Ascending aorta (tissue), 2 donors: ENCODE data around the gene CRTC3. TPM values are rescaled to one million over a fixed set of nuclear protein-coding genes. Genes with fewer than 3 reads are reported as not detected.

ENCODE experiments used
- DNase-seq, 2 donors: peaks; one replicate each; pipeline ENCODE4 v3.0.0-alpha.2; 2019; ENCODE audit warnings: low spot score in 2 of 2
- H3K27ac ChIP-seq, 2 donors: fragments of 200-600 bp; sonication (generic); one replicate each; pipeline ENCODE4 v1.5.1; 2016 to 2017; ENCODE audit warnings: mild to moderate bottlenecking in 1 of 2
- H3K27me3 ChIP-seq: fragments of 200-600 bp; sonication (generic); one replicate; pipeline ENCODE4 v1.5.1; 2017
- H3K36me3 ChIP-seq, 2 donors: fragments of 200-600 bp; sonication (generic); one replicate each; pipeline ENCODE4 v1.5.1; 2016
- H3K4me1 ChIP-seq, 2 donors: fragments of 200-600 bp; sonication (generic); one replicate each; pipeline ENCODE4 v1.5.1; 2016 to 2017; ENCODE audit warnings: mild to moderate bottlenecking in 1 of 2
- H3K4me3 ChIP-seq, 2 donors: fragments of 200-600 bp; sonication (generic); one replicate each; pipeline ENCODE4 v1.5.1; 2016 to 2017; ENCODE audit warnings: mild to moderate bottlenecking in 1 of 2
- H3K9me3 ChIP-seq, 2 donors: fragments of 200-600 bp; sonication (generic); one replicate each; pipeline ENCODE4 v1.5.1; 2016
- CTCF ChIP-seq, 3 experiments: fragments of 200-600 bp in 2 of 3; fragments of 450-650 bp in 1 of 3; sonication (generic) in 2 of 3; IDR thresholded peaks; one replicate each; pipeline ENCODE4 v1.5.1; 2016 to 2019; ENCODE audit warnings: antibody characterized with exemption in 3 of 3, mild to moderate bottlenecking in 1 of 3, moderate library complexity in 1 of 3
- intact Hi-C: fragments of 100-400 bp; cut with DNase I; formaldehyde crosslinking; loops from one replicate; pipeline ENCODE4 v1.15.1; 2023
- total RNA-seq: library from RNA; depleted of rRNA; stranded (reverse); fragments of >200 nt; gene quantifications from one replicate; pipeline ENCODE4 v1.1.0, GENCODE V29; 2016

The CRTC3 gene
- total RNA-seq, 1 donor from 2014 or later: 35.5 TPM

GRCh38 chr15:90586948-90587347, 57.2 kb downstream of the CRTC3 start:
- no peaks in the 10 kb centered on the region for H3K27me3 ChIP-seq
- H3K4me3 ChIP-seq: no peak overlapping the region
- TF ChIP-seq CTCF (IDR thresholded peaks at IDR 0.05): no peak
- H3K4me1 ChIP-seq: peaks cover 3 to 23% of the 10 kb centered on the region in 2 donors
- intact Hi-C loops: no loop called here
- no peaks in the 10 kb centered on the region for H3K36me3 ChIP-seq
- H3K9me3 ChIP-seq: no peaks in the 10 kb centered on the region
- H3K27ac ChIP-seq: no peak overlapping the region
- no peak for DNase-seq

GRCh38 chr15:90588427-90588826, 58.7 kb downstream of the CRTC3 start:
- no peak for DNase-seq
- TF ChIP-seq CTCF (IDR thresholded peaks at IDR 0.05): no peak
- H3K4me1 ChIP-seq: peaks cover 0 to 26% of the 10 kb centered on the region in 2 donors
- no peaks in the 10 kb centered on the region for H3K9me3 ChIP-seq
- no peak overlapping the region for H3K4me3 ChIP-seq
- intact Hi-C loops: no loop called here
- H3K27me3 ChIP-seq: no peaks in the 10 kb centered on the region
- H3K27ac ChIP-seq: no peak overlapping the region
- H3K36me3 ChIP-seq: no peaks in the 10 kb centered on the region

- H3K4me1 ChIP-seq: peaks cover 12 to 48% of the 10 kb centered on the region in 2 donors
- H3K27me3 ChIP-seq: no peaks in the 10 kb centered on the region
- peak overlapping the region; percentile 56 to 62 for H3K27ac ChIP-seq
- no peaks in the 10 kb centered on the region for H3K36me3 ChIP-seq
- no peaks in the 10 kb centered on the region for H3K9me3 ChIP-seq
- DNase-seq: no peak
- H3K4me3 ChIP-seq: no peak overlapping the region
- intact Hi-C loops: no loop called here
- no peak for TF ChIP-seq CTCF (IDR thresholded peaks at IDR 0.05)
Observed at GRCh38 chr15:90591524-90591923, 61.8 kb downstream of the CRTC3 start.

GRCh38 chr15:90592131-90592881, 62.6 kb downstream of the CRTC3 start:
- TF ChIP-seq CTCF (IDR thresholded peaks at IDR 0.05): no peak
- no peaks in the 10 kb centered on the region for H3K9me3 ChIP-seq
- peak overlapping the region; percentile 56 to 62 for H3K27ac ChIP-seq
- no peak for DNase-seq
- no peaks in the 10 kb centered on the region for H3K36me3 ChIP-seq
- intact Hi-C loops: loop anchor here (2.0 kb wide), 1 partner anchor 40 kb away; no protein-coding TSS in a partner anchor
- H3K4me1 ChIP-seq: peaks cover 12 to 55% of the 10 kb centered on the region in 2 donors
- H3K4me3 ChIP-seq: no peak overlapping the region
- H3K27me3 ChIP-seq: no peaks in the 10 kb centered on the region

GRCh38 chr15:90593499-90594158, 63.9 kb downstream of the CRTC3 start:
- Histone ChIP-seq H3K9me3 (no peaks in the 10 kb centered on the region), H3K27ac (peak overlapping the region; percentile 76 to 82), H3K4me1 (peaks cover 16 to 67% of the 10 kb centered on the region in 2 donors), H3K4me3 (peak overlapping the region in 1 of 2 donors; percentile 37), H3K27me3 (no peaks in the 10 kb centered on the region), H3K36me3 (no peaks in the 10 kb centered on the region)
- no peak for DNase-seq
- TF ChIP-seq CTCF (IDR thresholded peaks at IDR 0.05): no peak
- intact Hi-C loops: loop anchor here (1.0 to 2.0 kb wide), 3 partner anchors 15 to 41 kb away; no protein-coding TSS in a partner anchor
